Right lobe of liver (tissue), 6 donors: ENCODE data around the gene SIX5. TPM values are rescaled to one million over a fixed set of nuclear protein-coding genes. Genes with fewer than 3 reads are reported as not detected.

ENCODE experiments used
- ATAC-seq, 4 donors: fragments of 200-7000 bp; cut with Tn5 transposase; one replicate each; pipeline ENCODE4 v1.9.1; 2020; ENCODE audit warnings: mild to moderate bottlenecking in 4 of 4, moderate library complexity in 4 of 4
- DNase-seq, 3 donors: peaks; one replicate each; pipeline ENCODE4 v3.0.0-alpha.2; 2020
- H3K27ac ChIP-seq, 3 donors: fragments of 200-600 bp; one replicate each; pipeline ENCODE4 v1.8.0; 2022
- H3K27me3 ChIP-seq, 2 donors: fragments of 200-600 bp; one replicate each; pipeline ENCODE4 v1.8.0; 2022
- H3K36me3 ChIP-seq, 4 donors: fragments of 200-600 bp; sonication (generic) in 1 of 4; one replicate each; pipeline versions ENCODE4 v1.5.1 to v1.8.0; 2017 to 2022; ENCODE audit warnings: control low read depth in 1 of 4
- H3K4me1 ChIP-seq, 4 donors: fragments of 200-600 bp; sonication (generic) in 1 of 4; one replicate each; pipeline versions ENCODE4 v1.5.1 to v1.8.0; 2017 to 2022; ENCODE audit warnings: control low read depth in 1 of 4
- H3K4me3 ChIP-seq, 3 donors: fragments of 200-600 bp; one replicate each; pipeline ENCODE4 v1.8.0; 2022
- H3K9me3 ChIP-seq, 4 donors: fragments of 200-600 bp; sonication (generic) in 1 of 4; one replicate each; pipeline versions ENCODE4 v1.5.1 to v1.8.0; 2017 to 2022; ENCODE audit warnings: control low read depth in 1 of 4
- CTCF ChIP-seq, 4 donors: fragments of 200-600 bp in 3 of 4; fragments of 450-650 bp in 1 of 4; IDR thresholded peaks; one replicate each; pipeline versions ENCODE4 v1.5.1 to v1.8.0; 2016 to 2022; ENCODE audit warnings: antibody characterized with exemption in 4 of 4, mild to moderate bottlenecking in 2 of 4
- POLR2A ChIP-seq: fragments of 450-650 bp; IDR thresholded peaks from one replicate; pipeline ENCODE4 v1.6.1; 2017; ENCODE audit warnings: antibody characterized with exemption, mild to moderate bottlenecking
- WGBS: methylation state at CpG from one replicate; pipeline ENCODE4 v1.1.6; 2018; ENCODE audit warnings: low coverage, low lambda C conversion rate; ENCODE audit not compliant: insufficient coverage; ENCODE audit errors: missing lambda C conversion rate; 5-methylcytosine and 5-hydroxymethylcytosine counted together
- intact Hi-C, 2 donors: fragments of 100-400 bp; cut with DNase I; formaldehyde crosslinking; loops; one replicate each; pipeline versions ENCODE4 v1.11.2 to v1.14.1; 2022
- total RNA-seq, 6 experiments: library from RNA; depleted of rRNA in 2 of 6; stranded (reverse); fragments of >200 nt in 2 of 6; fragmentation: NEBNext Ultra II Directional in 3 of 6; extraction: Animal tissue kit (Norgen Biotek cat#: 25700) in 3 of 6; gene quantifications; one replicate each; pipeline versions ENCODE4 v1.1.0 to v1.2.4, GENCODE V29; 2016 to 2023
- donor health status: DM: no; HTN: yes; CAD: no.
- donor health status: DM: no; HTN: no; CAD: no.
- donor health status: DM: no; HTN: no; CAD: no.
- donor health status: DM: no; HTN: yes; CAD: no.
- donor health status: DM: no; HTN: yes; CAD: no.

SIX5 gene
- total RNA-seq, 6 experiments from 2014 or later, result 7.8 to 11.6 (median 9.5) TPM

GRCh38 chr19:45772912-45773311, 3.9 kb upstream of the SIX5 start:
- Histone ChIP-seq H3K4me1 (peaks cover 0 to 15% (median 6%) of the 10 kb centered on the region in 4 donors), H3K27me3 (no peaks in the 10 kb centered on the region), H3K4me3 (no peak overlapping the region), H3K27ac (no peak overlapping the region), H3K9me3 (no peaks in the 10 kb centered on the region), H3K36me3 (peaks cover 0 to 7% (median 0%) of the 10 kb centered on the region in 4 donors)
- ATAC-seq (no peak), DNase-seq (no peak)
- intact Hi-C loops, result no loop called here
- TF ChIP-seq POLR2A (no peak), CTCF (IDR thresholded peaks at IDR 0.05) (no peak)
- WGBS, result no CpG with 5 or more reads among the region's 3 CpGs

- peak overlapping the region in 1 of 3 donors; percentile 8 for H3K27ac ChIP-seq
- TF ChIP-seq POLR2A, result no peak
- TF ChIP-seq CTCF (IDR thresholded peaks at IDR 0.05), result no peak
- no peak overlapping the region for H3K4me3 ChIP-seq
These were observed 3.2 kb upstream of the SIX5 start for GRCh38 chr19:45772130-45772840.

GRCh38 chr19:45771311-45771933, 2.4 kb upstream of the SIX5 start:
- no peaks in the 10 kb centered on the region for H3K9me3 ChIP-seq
- DNase-seq, result peak in 2 of 3 donors; percentile 46 to 68
- TF ChIP-seq POLR2A (no peak), CTCF (IDR thresholded peaks at IDR 0.05) (no peak)
- no peaks in the 10 kb centered on the region for H3K27me3 ChIP-seq
- peaks cover 0 to 17% (median 7%) of the 10 kb centered on the region in 4 donors for H3K4me1 ChIP-seq
- 58% methylated on average over 6 of the region's 46 CpGs for WGBS
- intact Hi-C loops, result no loop called here
- no peaks in the 10 kb centered on the region for H3K36me3 ChIP-seq
- peak overlapping the region; percentile 33 to 91 (median 76) for H3K4me3 ChIP-seq
- no peak for ATAC-seq
- peak overlapping the region in 1 of 3 donors; percentile 72 for H3K27ac ChIP-seq

More at GRCh38 chr19:45772130-45772840, 3.2 kb upstream of the SIX5 start:
- DNase-seq (no peak), ATAC-seq (no peak)
- 48% methylated on average over 10 of the region's 14 CpGs for WGBS
- Histone ChIP-seq H3K9me3 (no peaks in the 10 kb centered on the region), H3K36me3 (peaks cover 0 to 2% (median 0%) of the 10 kb centered on the region in 4 donors), H3K4me1 (peaks cover 0 to 15% (median 6%) of the 10 kb centered on the region in 4 donors), H3K27me3 (no peaks in the 10 kb centered on the region)
- intact Hi-C loops, result no loop called here

- WGBS, result 4% methylated on average over 8 of the region's 79 CpGs
- Histone ChIP-seq H3K4me1 (peaks cover 0 to 20% (median 7%) of the 10 kb centered on the region in 4 donors), H3K4me3 (peak overlapping the region; percentile 38 to 91 (median 76)), H3K27ac (peak overlapping the region; percentile 72 to 93 (median 92)), H3K36me3 (no peaks in the 10 kb centered on the region), H3K9me3 (no peaks in the 10 kb centered on the region), H3K27me3 (no peaks in the 10 kb centered on the region)
- intact Hi-C loops, result no loop called here
- DNase-seq (peak; percentile 97 to 99 (median 98)), ATAC-seq (peak; percentile 68 to 85 (median 76))
- TF ChIP-seq CTCF (IDR thresholded peaks at IDR 0.05), result peak; percentile 87 to 98 (median 95)
- peak; percentile 57 for TF ChIP-seq POLR2A
These were observed 1.4 kb upstream of the SIX5 start for GRCh38 chr19:45770192-45771101.
